ENCODE data around the gene SCUBE3. TPM values are rescaled to one million over a fixed set of nuclear protein-coding genes. Genes with fewer than 3 reads are reported as not detected.

The SCUBE3 gene
- total and polyA plus RNA-seq, 9 of the 15 experiments (the other 6 are each of a cell fraction or from before 2014, with no cell fraction given), result 0.01 to 0.11 TPM; not detected in 7

DNA sequence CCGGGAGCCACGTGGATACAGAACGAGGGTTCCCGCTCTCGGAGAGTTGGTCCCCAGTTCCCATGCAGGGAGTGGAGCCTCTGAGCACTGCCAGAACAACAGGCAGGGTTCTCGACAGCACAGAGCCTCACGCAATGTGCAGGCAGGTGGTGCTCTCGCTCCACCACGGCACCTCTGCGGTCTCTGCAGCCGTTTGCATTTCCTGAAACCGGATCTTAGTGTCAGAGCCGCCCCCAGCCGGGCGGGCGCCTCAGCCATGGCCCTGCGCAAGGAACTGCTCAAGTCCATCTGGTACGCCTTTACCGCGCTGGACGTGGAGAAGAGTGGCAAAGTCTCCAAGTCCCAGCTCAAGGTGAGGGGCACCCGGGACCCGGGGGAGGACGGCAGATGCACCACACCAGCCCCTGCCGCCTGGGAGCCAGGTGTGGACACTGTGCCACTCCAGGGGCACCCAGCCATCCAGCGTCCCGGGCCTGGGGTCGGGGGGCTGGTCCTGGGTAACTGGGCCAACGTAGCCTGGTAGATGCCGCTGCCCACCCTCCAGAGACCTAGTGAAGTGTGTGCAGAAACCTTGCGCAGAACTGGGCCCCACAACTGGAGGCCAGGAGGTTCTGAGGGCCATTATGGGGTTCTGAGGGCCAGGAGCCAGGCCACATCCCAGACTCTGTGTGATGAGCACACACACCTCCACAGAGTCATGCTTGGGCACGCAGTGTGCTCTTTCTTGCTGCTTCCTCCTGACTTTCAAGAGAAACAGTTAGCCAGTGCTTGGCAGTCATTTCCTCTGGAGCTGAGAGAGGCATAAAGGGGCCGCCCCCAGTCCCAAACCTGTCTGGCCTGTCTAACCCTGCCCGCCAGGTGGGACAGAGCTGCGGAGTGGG lies 84.1 kb downstream of the SCUBE3 start, which contains the start of gene DEF6 (continued):
- TF ChIP-seq, protein P1, sequence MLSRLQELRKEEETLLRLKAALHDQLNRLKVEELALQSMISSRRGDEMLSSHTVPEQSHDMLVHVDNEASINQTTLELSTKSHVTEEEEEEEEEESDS (CRISPR knock-in tag; IDR thresholded peaks at IDR 0.05), result no peak
- TF ChIP-seq ARHGAP35 (IDR thresholded peaks at IDR 0.05; ENCODE audit: partially characterized antibody), result no peak
- TF ChIP-seq NFE2 (IDR thresholded peaks at IDR 0.05; ENCODE audit: low read depth), result 0 out of 2 replicates have a peak, but pooled peaks have one; percentile 20
- TF ChIP-seq, protein P2, sequence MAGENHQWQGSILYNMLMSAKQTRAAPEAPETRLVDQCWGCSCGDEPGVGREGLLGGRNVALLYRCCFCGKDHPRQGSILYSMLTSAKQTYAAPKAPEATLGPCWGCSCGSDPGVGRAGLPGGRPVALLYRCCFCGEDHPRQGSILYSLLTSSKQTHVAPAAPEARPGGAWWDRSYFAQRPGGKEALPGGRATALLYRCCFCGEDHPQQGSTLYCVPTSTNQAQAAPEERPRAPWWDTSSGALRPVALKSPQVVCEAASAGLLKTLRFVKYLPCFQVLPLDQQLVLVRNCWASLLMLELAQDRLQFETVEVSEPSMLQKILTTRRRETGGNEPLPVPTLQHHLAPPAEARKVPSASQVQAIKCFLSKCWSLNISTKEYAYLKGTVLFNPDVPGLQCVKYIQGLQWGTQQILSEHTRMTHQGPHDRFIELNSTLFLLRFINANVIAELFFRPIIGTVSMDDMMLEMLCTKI (IDR thresholded peaks at IDR 0.05; ENCODE audit: partially characterized antibody), result no peak
- no peak for TF ChIP-seq ZNF785 (CRISPR knock-in tag; IDR thresholded peaks at IDR 0.05)
- no peak for TF ChIP-seq FOS (IDR thresholded peaks at IDR 0.05; ENCODE audit: extremely low read depth, insufficient read length)
- no peak for TF ChIP-seq ZNF175 (CRISPR knock-in tag; IDR thresholded peaks at IDR 0.05; ENCODE audit: low read depth)
- no peak for TF ChIP-seq SMARCA5 (IDR thresholded peaks at IDR 0.05)
- TF ChIP-seq KLF1 (tag; IDR thresholded peaks at IDR 0.05), result no peak
- peak; percentile 75 for TF ChIP-seq TBP (optimal IDR thresholded peaks at IDR 0.05; ENCODE audit: low read depth, low read length)
- no peak for TF ChIP-seq RBM14 (IDR thresholded peaks at IDR 0.05; ENCODE audit: borderline replicate concordance, insufficient read depth, low read depth, low read length)
- no peak for TF ChIP-seq PPARD (CRISPR knock-in tag; IDR thresholded peaks at IDR 0.05)
- TF ChIP-seq, protein P3, sequence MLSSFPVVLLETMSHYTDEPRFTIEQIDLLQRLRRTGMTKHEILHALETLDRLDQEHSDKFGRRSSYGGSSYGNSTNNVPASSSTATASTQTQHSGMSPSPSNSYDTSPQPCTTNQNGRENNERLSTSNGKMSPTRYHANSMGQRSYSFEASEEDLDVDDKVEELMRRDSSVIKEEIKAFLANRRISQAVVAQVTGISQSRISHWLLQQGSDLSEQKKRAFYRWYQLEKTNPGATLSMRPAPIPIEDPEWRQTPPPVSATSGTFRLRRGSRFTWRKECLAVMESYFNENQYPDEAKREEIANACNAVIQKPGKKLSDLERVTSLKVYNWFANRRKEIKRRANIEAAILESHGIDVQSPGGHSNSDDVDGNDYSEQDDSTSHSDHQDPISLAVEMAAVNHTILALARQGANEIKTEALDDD (IDR thresholded peaks at IDR 0.05), result no peak
- peak; percentile 41 for TF ChIP-seq ZNF24 (IDR thresholded peaks at IDR 0.05)
- TF ChIP-seq CBFA2T2 (conservative IDR thresholded peaks at IDR 0.05), result no peak
- TF ChIP-seq, protein P4, sequence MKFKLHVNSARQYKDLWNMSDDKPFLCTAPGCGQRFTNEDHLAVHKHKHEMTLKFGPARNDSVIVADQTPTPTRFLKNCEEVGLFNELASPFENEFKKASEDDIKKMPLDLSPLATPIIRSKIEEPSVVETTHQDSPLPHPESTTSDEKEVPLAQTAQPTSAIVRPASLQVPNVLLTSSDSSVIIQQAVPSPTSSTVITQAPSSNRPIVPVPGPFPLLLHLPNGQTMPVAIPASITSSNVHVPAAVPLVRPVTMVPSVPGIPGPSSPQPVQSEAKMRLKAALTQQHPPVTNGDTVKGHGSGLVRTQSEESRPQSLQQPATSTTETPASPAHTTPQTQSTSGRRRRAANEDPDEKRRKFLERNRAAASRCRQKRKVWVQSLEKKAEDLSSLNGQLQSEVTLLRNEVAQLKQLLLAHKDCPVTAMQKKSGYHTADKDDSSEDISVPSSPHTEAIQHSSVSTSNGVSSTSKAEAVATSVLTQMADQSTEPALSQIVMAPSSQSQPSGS (CRISPR knock-in tag; IDR thresholded peaks at IDR 0.05), result no peak
- peak; percentile 26 for TF ChIP-seq SP2 (IDR thresholded peaks at IDR 0.05; ENCODE audit: extremely low read depth, low read depth, low read length, poor library complexity, severe bottlenecking)
- TF ChIP-seq, protein P5, sequence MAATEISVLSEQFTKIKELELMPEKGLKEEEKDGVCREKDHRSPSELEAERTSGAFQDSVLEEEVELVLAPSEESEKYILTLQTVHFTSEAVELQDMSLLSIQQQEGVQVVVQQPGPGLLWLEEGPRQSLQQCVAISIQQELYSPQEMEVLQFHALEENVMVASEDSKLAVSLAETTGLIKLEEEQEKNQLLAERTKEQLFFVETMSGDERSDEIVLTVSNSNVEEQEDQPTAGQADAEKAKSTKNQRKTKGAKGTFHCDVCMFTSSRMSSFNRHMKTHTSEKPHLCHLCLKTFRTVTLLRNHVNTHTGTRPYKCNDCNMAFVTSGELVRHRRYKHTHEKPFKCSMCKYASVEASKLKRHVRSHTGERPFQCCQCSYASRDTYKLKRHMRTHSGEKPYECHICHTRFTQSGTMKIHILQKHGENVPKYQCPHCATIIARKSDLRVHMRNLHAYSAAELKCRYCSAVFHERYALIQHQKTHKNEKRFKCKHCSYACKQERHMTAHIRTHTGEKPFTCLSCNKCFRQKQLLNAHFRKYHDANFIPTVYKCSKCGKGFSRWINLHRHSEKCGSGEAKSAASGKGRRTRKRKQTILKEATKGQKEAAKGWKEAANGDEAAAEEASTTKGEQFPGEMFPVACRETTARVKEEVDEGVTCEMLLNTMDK (IDR thresholded peaks at IDR 0.05; ENCODE audit: borderline replicate concordance, insufficient read depth, low read depth, low read length, poor library complexity, severe bottlenecking), result peak; percentile 30
- TF ChIP-seq ZNF3 (CRISPR knock-in tag; IDR thresholded peaks at IDR 0.05), result no peak
- TF ChIP-seq KDM5B (IDR thresholded peaks at IDR 0.05; ENCODE audit: insufficient replicate concordance, low read depth, low read length), result peak; percentile 76
- no peak for TF ChIP-seq MCM3 (IDR thresholded peaks at IDR 0.05)
- TF ChIP-seq GATAD2B (IDR thresholded peaks at IDR 0.05; ENCODE audit: borderline replicate concordance), result peak; percentile 83; the same call in 1 of the 2 replicates
- no peak for TF ChIP-seq TARDBP (IDR thresholded peaks at IDR 0.05)
- TF ChIP-seq HDAC8 (tag; IDR thresholded peaks at IDR 0.05), result no peak
